Left ventricle myocardium inferior (tissue), 1 donor: Measurements from ENCODE around the gene HDAC5. TPM values are rescaled to one million over a fixed set of nuclear protein-coding genes. Genes with fewer than 3 reads are reported as not detected.
A peak's percentile ranks its signal among the peaks of the same experiment; 100 is the strongest.

Experiments used
- DNase-seq: peaks from one replicate; pipeline ENCODE4 v3.0.0-alpha.2; 2020
- H3K27ac ChIP-seq: fragments of 200-600 bp; replicated peaks from 2 replicates; pipeline ENCODE4 v1.8.0; 2021
- H3K27me3 ChIP-seq: fragments of 200-600 bp; 2 replicates; pipeline ENCODE4 v1.8.0; 2021; ENCODE audit warnings: low read depth
- H3K36me3 ChIP-seq: fragments of 200-600 bp; 2 replicates; pipeline ENCODE4 v1.8.0; 2021
- H3K4me1 ChIP-seq: fragments of 200-600 bp; 2 replicates; pipeline ENCODE4 v1.8.0; 2021
- H3K4me3 ChIP-seq: fragments of 200-600 bp; 2 replicates; pipeline ENCODE4 v1.8.0; 2021; ENCODE audit warnings: mild to moderate bottlenecking, moderate library complexity
- H3K9me3 ChIP-seq: fragments of 200-600 bp; replicated peaks from 2 replicates; pipeline ENCODE4 v1.8.0; 2021
- intact Hi-C: fragments of 100-400 bp; cut with micrococcal nuclease; formaldehyde crosslinking; loops from one replicate; pipeline ENCODE4 v1.11.0; 2022
- long read RNA-seq: library from polyadenylated mRNA; unstranded; transcript quantifications from one replicate; pipeline ENCODE4 v2.0.0, GENCODE V29; 2021
- total RNA-seq: library from RNA; stranded (reverse); fragmentation: NEBNext Ultra II Directional; extraction: Animal tissue kit (Norgen Biotek cat#: 25700); gene quantifications from one replicate; pipeline ENCODE4 v1.2.1, GENCODE V29; 2021
- TF ChIP-seq, protein P1 (sequence below): fragments of 200-600 bp; IDR thresholded peaks from 2 replicates; pipeline ENCODE4 v1.8.0; 2021; ENCODE audit warnings: antibody characterized with exemption, mild to moderate bottlenecking, borderline replicate concordance
- donor health status: DM: no; HTN: yes; CAD: no; lungs with severe emphysema.

The HDAC5 gene
- total RNA-seq = 62.6 TPM
- long read RNA-seq, full-length matches to known transcripts = 69 of 414 reads
- long read RNA-seq, partial matches to known transcripts = 242 of 414 reads
- long read RNA-seq, other reads (novel, unspliced or antisense) = 103 of 414 reads

DNA sequence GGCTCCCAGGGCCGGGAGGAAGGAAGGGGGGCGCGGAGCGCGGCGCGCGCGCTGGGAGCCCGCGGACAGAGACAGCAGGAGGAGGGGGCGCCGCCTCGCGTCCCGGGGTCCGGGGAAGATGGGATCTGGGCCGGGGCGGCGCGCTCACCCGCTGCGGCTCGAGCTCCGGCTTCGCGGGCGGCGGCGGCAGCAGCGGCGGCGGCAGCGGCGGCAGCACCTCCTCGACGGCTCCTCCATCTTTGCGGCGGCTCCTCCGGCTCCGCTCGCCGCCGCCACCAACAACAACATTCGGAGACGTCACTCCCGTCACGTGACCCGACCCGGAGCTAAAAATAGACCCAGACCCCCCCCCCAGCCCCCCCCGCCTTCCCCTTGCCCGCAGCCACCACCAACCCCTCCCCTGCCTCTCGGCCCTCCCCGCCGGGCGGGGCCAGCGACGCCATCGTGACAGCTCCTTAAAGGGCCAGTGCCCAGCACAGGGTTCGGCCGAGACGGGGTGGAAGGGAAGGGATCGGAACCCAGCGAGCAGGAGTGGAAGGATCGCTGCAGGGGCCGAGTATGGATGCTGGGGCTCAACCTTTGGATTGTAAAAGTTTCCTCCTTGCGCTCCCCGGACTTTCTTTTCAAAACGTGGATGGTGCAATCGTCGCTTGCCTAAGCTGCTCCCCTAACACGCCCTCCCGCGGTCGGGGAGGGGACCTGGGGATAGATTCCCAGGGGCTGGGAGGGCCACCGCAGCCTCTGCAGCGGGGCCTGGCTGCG, at the start of gene HDAC5:
TSS of gene HDAC5 (minus strand) at position 286 of the 762 bp plus-strand sequence. CDS start 6,126 bp downstream, outside the sequence.
- TF ChIP-seq, protein P1, sequence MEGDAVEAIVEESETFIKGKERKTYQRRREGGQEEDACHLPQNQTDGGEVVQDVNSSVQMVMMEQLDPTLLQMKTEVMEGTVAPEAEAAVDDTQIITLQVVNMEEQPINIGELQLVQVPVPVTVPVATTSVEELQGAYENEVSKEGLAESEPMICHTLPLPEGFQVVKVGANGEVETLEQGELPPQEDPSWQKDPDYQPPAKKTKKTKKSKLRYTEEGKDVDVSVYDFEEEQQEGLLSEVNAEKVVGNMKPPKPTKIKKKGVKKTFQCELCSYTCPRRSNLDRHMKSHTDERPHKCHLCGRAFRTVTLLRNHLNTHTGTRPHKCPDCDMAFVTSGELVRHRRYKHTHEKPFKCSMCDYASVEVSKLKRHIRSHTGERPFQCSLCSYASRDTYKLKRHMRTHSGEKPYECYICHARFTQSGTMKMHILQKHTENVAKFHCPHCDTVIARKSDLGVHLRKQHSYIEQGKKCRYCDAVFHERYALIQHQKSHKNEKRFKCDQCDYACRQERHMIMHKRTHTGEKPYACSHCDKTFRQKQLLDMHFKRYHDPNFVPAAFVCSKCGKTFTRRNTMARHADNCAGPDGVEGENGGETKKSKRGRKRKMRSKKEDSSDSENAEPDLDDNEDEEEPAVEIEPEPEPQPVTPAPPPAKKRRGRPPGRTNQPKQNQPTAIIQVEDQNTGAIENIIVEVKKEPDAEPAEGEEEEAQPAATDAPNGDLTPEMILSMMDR = peak; percentile 75
- Histone ChIP-seq H3K36me3 (no peaks in the 10 kb centered on the region), H3K9me3 (no peaks in the 10 kb centered on the region), H3K27ac (peak within 1 kb of the TSS; percentile 94), H3K4me1 (peaks cover 59% of the 10 kb centered on the region), H3K27me3 (no peaks in the 10 kb centered on the region), H3K4me3 (peak within 1 kb of the TSS; percentile 87)
- DNase-seq = peak; percentile 96
- intact Hi-C loops = no loop called here

DNA sequence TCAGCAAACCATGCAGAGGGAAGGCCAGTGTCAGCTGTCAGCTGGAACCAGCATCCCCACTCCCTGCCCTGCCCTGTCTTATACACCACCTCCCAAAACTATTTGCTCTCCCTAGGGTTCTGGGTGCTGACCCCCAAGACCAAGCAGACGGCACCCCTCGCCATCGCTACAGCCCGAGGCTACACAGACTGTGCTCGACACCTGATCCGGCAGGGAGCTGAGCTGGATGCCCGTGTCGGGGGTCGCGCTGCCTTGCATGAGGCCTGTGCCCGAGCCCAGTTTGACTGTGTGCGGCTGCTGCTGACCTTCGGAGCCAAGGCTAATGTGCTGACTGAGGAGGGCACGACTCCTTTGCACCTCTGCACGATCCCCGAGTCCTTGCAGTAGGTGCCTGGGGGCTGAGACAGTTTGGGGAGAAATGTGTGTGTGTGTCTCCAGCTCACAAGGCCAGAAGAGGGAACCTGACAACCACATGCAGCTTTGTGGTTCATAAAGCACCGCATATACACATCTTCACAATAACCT, 48.6 kb upstream of the HDAC5 start:
- Histone ChIP-seq H3K4me1 (peaks cover 42% of the 10 kb centered on the region), H3K4me3 (peak overlapping the region; percentile 68), H3K9me3 (no peaks in the 10 kb centered on the region), H3K36me3 (peaks cover 16% of the 10 kb centered on the region), H3K27ac (peak overlapping the region; percentile 91), H3K27me3 (no peaks in the 10 kb centered on the region)
- intact Hi-C loops = no loop called here
- TF ChIP-seq, protein P1 = no peak
- DNase-seq = no peak

DNA sequence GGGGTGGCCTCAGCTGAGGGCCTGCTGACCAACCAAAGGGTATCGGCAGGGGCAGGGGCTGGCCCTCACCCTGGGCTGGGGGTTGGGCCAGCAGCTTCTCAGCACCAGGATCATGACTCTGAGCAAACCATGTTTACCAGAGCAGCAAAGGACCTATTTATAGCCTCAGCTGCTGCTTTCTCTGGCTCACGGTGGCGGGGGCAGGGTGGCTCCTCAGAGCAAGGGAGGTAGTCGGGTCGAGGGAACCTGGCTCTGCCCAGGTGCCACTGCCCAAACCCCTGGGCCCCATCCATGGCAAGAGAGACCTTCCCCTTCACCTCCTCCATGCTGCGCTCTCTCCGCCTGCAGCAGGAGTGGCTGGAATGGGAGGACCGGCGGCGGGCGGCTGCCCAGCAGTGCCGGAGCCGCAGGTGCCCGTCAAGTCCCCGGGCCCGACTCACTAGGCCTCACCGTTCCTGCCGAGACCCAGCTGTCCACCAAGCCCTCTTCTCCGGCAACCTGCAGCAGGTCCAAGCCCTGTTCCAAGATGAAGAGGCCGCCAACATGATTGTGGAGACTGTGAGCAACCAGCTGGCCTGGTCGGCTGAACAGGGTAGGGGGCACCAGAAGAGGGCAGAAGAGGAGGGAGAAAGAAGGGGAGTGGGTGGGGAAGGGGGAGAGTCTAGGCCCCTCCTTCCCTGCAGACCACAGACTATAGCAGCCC, 47.2 kb upstream of the HDAC5 start, which contains the start of gene ASB16:
TSS of gene ASB16 (plus strand) at position 206 of the 703 bp plus-strand sequence. CDS start at position 292, 86 bp downstream.
- TF ChIP-seq, protein P1 = peak; percentile 27
- peak within 1 kb of the TSS; percentile 68 for H3K4me3 ChIP-seq
- H3K9me3 ChIP-seq = no peaks in the 10 kb centered on the region
- H3K36me3 ChIP-seq = peaks cover 5% of the 10 kb centered on the region
- intact Hi-C loops = no loop called here
- H3K27me3 ChIP-seq = no peaks in the 10 kb centered on the region
- peaks cover 42% of the 10 kb centered on the region for H3K4me1 ChIP-seq
- peak; percentile 50 for DNase-seq
- H3K27ac ChIP-seq = peak within 1 kb of the TSS; percentile 91

DNA sequence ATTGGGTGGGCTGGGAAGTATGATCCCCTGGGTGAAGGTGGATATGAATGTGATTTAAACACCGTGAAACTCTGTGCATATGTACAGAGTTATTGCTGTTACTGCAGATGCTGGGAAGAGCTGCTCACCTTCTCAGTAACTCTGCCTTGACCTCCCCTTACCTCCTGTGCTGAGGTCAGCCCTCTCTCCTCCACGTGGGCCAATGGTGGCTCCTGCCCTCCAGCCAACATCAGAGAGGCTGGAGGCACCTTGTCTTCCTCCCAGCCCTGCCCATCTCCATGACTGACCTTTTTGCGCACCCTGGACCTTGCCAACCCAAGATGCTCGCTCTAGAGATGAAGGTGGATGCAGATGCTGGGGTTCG, 46.7 kb upstream of the HDAC5 start:
- Histone ChIP-seq H3K4me3 (peak overlapping the region; percentile 68), H3K36me3 (no peaks in the 10 kb centered on the region), H3K4me1 (peaks cover 42% of the 10 kb centered on the region), H3K27ac (peak overlapping the region; percentile 91), H3K9me3 (no peaks in the 10 kb centered on the region), H3K27me3 (no peaks in the 10 kb centered on the region)
- no peak for DNase-seq
- intact Hi-C loops = no loop called here
- TF ChIP-seq, protein P1 = no peak

DNA sequence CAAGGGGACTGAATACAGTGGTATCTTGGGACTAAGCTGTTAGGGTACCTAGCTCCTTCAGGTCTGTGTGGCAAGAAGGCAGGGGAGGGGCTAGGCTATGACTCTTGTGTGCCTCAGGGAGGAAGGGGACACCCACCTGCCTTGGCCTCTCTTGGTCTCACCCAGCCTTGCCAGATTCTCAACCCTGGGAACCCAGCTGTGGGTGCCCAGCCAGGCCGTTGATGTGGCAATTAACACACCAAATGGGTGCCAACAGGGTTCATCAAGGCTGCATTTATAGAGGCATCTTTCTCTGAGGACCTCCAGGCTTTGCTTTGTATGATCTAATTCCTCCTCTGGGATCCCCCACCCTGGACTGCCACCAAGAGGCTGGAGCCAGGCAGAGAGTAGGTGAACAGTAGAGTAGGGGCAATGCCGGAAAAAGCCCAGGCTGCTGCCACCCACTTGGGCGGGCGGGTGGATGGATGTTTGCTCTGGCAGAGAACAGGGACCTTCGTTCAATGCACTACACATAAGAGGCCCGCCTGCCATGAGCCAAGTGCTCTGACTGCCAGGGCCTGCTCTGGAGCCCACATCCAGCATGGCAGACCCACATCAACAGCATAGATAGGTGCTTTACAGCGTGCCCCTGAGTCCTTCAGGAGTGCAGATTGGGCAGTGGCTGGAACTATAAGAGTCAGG, 43.9 kb upstream of the HDAC5 start:
- no peaks in the 10 kb centered on the region for H3K36me3 ChIP-seq
- DNase-seq = no peak
- H3K27ac ChIP-seq = peak overlapping the region; percentile 71
- H3K27me3 ChIP-seq = no peaks in the 10 kb centered on the region
- H3K9me3 ChIP-seq = no peaks in the 10 kb centered on the region
- H3K4me3 ChIP-seq = no peak overlapping the region
- H3K4me1 ChIP-seq = peaks cover 40% of the 10 kb centered on the region
- intact Hi-C loops = no loop called here
- TF ChIP-seq, protein P1 = no peak
